GM12878 (cell line): ENCODE measurements around the gene PLCB2. TPM values are rescaled to one million over a fixed set of nuclear protein-coding genes. Genes with fewer than 3 reads are reported as not detected.

Source experiments
- BRCA1 ChIP-seq: IDR thresholded peaks from 2 replicates; pipeline ENCODE4 v1.6.1; 2011; ENCODE audit warnings: low read depth, low read length, improper control_type of control experiment
- CTCF ChIP-seq, 3 experiments: IDR thresholded peaks in 2 of 3; conservative IDR thresholded peaks in 1 of 3; 2 replicates each; pipeline ENCODE4 v1.5.1; 2011; ENCODE audit warnings: low read depth in 3 of 3, low read length in 3 of 3, mild to moderate bottlenecking in 3 of 3, control low read depth in 2 of 3, moderate library complexity in 2 of 3, inconsistent platforms in 1 of 3, mixed read lengths in 1 of 3; ENCODE audit not compliant: control insufficient read depth in 2 of 3, insufficient read depth in 1 of 3; ENCODE audit errors: extremely low read depth in 1 of 3
- LARP7 ChIP-seq: fragments of 450-650 bp; IDR thresholded peaks from 2 replicates; pipeline ENCODE4 v1.6.1; 2017; ENCODE audit warnings: mild to moderate bottlenecking
- PAX8 ChIP-seq: fragments of 450-650 bp; IDR thresholded peaks from 2 replicates; pipeline ENCODE4 v1.6.1; 2017; ENCODE audit warnings: mild to moderate bottlenecking, moderate library complexity
- REST ChIP-seq: IDR thresholded peaks from 2 replicates; pipeline ENCODE4 v1.6.1; 2012; ENCODE audit warnings: mild to moderate bottlenecking, low read depth, low read length
- SMARCA5 ChIP-seq: fragments of 450-650 bp; IDR thresholded peaks from 2 replicates; pipeline ENCODE4 v1.6.1; 2017; ENCODE audit warnings: mild to moderate bottlenecking
- ZNF207 ChIP-seq: fragments of 450-650 bp; IDR thresholded peaks from 2 replicates; pipeline ENCODE4 v1.6.1; 2014; ENCODE audit warnings: antibody characterized with exemption, mild to moderate bottlenecking, borderline replicate concordance
- polyA plus RNA-seq, 11 experiments: library from polyadenylated mRNA; depleted of rRNA in 4 of 11; unstranded in 6 of 11; stranded (reverse) in 5 of 11; fragments of >200 nt; fragmentation: Nextera tagmentation in 4 of 11; fragmentation: Illumina TruSeq in 1 of 11; extraction: Ambion mirVana in 4 of 11; extraction: Trizol in 1 of 11; gene quantifications; 1 replicate in 1 of 11; 2 replicates in 10 of 11; pipeline versions ENCODE4 v1.2.1 to v1.2.3, GENCODE V29; 2011 to 2016; ENCODE audit warnings: inconsistent platforms in 2 of 11, missing spikeins in 2 of 11, low read depth in 1 of 11
- total RNA-seq, 4 experiments: library from RNA; depleted of rRNA in 3 of 4; stranded (reverse); fragments of >200 nt in 3 of 4; fragmentation: Illumina TruSeq in 1 of 4; extraction: Trizol in 1 of 4; gene quantifications; 2 replicates each; pipeline versions ENCODE4 v1.2.1 to v1.2.3, GENCODE V29; 2013 to 2021

Gene PLCB2
- total and polyA plus RNA-seq, 10 of the 15 experiments (the other 5 are each of a cell fraction or from before 2014, with no cell fraction given) = 1.2 to 39.4 (median 10.7) TPM

- no peak for TF ChIP-seq ZNF207
- TF ChIP-seq SMARCA5 = no peak
- TF ChIP-seq LARP7 = no peak
- TF ChIP-seq PAX8 = no peak
- TF ChIP-seq CTCF (IDR thresholded peaks at IDR 0.05 in 2 of 3, conservative IDR thresholded peaks at IDR 0.05 in 1 of 3; ENCODE audit: control insufficient read depth in 2 of 3, extremely low read depth in 1 of 3, insufficient read depth in 1 of 3, low read depth in 3 of 3, low read length in 3 of 3) = peak; percentile 30 to 32 (median 31); a peak in 4 of 6 replicates
- 0 out of 2 replicates have a peak, but pooled peaks have one; percentile 16 for TF ChIP-seq REST
- no peak for TF ChIP-seq BRCA1
Measured at GRCh38 chr15:40282147-40282868, 25.4 kb downstream of the PLCB2 start (continued).
